ENCODE data around the gene C2CD2. TPM values are rescaled to one million over a fixed set of nuclear protein-coding genes. Genes with fewer than 3 reads are reported as not detected.

C2CD2 gene
- total and polyA plus RNA-seq, 3 donors from 2014 or later = 8.6 to 17.4 (median 13.2) TPM

DNA sequence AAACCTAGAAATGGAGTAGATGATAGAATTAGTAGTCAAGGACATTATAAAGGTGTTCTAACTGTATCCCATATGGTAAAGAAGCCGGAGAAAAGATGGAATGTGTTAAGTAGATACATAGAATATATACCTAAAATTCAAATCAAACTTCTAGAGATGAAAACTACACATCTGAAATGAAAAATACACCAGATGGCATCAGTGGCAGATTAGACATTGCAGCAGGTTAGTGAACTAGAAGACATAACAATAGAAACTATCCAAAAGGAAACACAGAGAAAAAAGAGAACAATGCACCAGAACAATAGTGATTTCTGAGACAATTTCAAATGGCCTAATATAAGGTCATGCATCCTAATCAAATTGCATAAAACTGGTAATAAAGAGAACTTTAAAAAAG, 29.4 kb upstream of the C2CD2 start:
- intact Hi-C loops (cut with DNase I; ENCODE audit: low total_unique reads) = no loop called here
- H3K4me1 ChIP-seq = no peaks in the 10 kb centered on the region
- no peaks in the 10 kb centered on the region for H3K36me3 ChIP-seq (ENCODE audit: low read depth, missing control alignments)
- no peak for DNase-seq
- H3K27me3 ChIP-seq = no peaks in the 10 kb centered on the region
- no peaks in the 10 kb centered on the region for H3K9me3 ChIP-seq
- 95 to 96% methylated on average over 1 of the region's 1 CpG for WGBS, 2 donors
- no peak overlapping the region for H3K27ac ChIP-seq
- H3K4me3 ChIP-seq = no peak overlapping the region
- TF ChIP-seq, protein P1, sequence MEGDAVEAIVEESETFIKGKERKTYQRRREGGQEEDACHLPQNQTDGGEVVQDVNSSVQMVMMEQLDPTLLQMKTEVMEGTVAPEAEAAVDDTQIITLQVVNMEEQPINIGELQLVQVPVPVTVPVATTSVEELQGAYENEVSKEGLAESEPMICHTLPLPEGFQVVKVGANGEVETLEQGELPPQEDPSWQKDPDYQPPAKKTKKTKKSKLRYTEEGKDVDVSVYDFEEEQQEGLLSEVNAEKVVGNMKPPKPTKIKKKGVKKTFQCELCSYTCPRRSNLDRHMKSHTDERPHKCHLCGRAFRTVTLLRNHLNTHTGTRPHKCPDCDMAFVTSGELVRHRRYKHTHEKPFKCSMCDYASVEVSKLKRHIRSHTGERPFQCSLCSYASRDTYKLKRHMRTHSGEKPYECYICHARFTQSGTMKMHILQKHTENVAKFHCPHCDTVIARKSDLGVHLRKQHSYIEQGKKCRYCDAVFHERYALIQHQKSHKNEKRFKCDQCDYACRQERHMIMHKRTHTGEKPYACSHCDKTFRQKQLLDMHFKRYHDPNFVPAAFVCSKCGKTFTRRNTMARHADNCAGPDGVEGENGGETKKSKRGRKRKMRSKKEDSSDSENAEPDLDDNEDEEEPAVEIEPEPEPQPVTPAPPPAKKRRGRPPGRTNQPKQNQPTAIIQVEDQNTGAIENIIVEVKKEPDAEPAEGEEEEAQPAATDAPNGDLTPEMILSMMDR (IDR thresholded peaks at IDR 0.05) = no peak
- no peak for TF ChIP-seq POLR2A (IDR thresholded peaks at IDR 0.05)

DNA sequence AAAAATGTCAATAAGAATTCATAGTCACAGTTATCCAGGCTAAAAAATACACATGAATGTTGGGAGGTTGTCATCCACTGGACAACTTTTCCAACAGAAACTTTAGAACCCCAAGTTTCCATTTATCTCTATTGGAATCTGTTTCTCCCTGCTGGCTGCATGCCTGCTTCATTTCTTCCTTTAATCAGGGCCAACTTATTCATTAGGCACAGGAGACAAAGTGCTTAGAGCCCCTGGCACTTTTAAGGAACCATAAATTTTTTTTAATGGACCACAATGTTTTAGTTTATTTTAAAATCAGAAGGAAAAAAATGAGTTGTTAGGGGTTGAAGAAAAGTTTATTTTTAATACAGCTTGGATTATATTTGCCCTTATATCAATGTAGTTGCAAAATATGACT, 26.7 kb upstream of the C2CD2 start:
- no peak for TF ChIP-seq POLR2A (IDR thresholded peaks at IDR 0.05)
- TF ChIP-seq, protein P1 (IDR thresholded peaks at IDR 0.05) = no peak
- H3K27me3 ChIP-seq = no peaks in the 10 kb centered on the region
- H3K27ac ChIP-seq = no peak overlapping the region
- no peak for DNase-seq
- H3K4me1 ChIP-seq = no peaks in the 10 kb centered on the region
- intact Hi-C loops (cut with DNase I; ENCODE audit: low total_unique reads) = no loop called here
- no peak overlapping the region for H3K4me3 ChIP-seq
- no peaks in the 10 kb centered on the region for H3K36me3 ChIP-seq (ENCODE audit: low read depth, missing control alignments)
- H3K9me3 ChIP-seq = no peaks in the 10 kb centered on the region

DNA sequence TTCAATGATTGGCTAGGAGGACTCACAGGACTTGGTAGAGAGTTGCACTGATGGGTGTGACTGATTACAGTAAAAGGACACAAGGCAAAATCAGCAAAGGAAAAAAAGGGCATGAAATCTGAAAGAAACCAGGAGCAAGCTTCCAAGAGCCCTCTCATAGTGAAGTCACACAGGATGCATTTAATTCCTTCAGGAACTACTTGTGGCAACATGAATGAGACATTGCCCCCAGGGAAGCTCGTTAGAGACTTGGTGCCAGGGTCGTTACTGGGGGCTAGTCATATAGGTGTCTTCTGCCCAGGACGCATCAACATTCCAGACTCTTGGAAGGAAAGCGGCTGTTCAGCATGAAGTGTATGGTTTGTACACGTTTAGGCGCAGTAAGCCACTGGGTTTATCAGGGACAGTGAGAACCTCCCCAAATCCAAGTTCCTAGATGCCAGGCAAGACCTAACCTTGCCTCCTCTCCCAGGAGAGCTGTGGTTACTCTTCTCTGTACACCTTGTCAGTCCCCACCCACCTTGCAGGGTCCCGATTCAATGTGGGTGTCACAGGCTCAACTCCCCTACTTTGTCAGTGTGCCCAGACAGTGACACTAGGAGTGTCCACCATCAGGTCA, 26.0 kb upstream of the C2CD2 start:
- Histone ChIP-seq H3K4me3 (no peak overlapping the region), H3K27ac (no peak overlapping the region), H3K4me1 (no peaks in the 10 kb centered on the region), H3K27me3 (no peaks in the 10 kb centered on the region), H3K9me3 (no peaks in the 10 kb centered on the region), H3K36me3 (ENCODE audit: low read depth, missing control alignments) (no peaks in the 10 kb centered on the region)
- 87 to 89% methylated on average over 7 of the region's 7 CpGs for WGBS, 2 donors
- intact Hi-C loops (cut with DNase I; ENCODE audit: low total_unique reads) = no loop called here
- TF ChIP-seq, protein P1 (IDR thresholded peaks at IDR 0.05) = no peak
- TF ChIP-seq POLR2A (IDR thresholded peaks at IDR 0.05) = no peak
- DNase-seq = no peak

DNA sequence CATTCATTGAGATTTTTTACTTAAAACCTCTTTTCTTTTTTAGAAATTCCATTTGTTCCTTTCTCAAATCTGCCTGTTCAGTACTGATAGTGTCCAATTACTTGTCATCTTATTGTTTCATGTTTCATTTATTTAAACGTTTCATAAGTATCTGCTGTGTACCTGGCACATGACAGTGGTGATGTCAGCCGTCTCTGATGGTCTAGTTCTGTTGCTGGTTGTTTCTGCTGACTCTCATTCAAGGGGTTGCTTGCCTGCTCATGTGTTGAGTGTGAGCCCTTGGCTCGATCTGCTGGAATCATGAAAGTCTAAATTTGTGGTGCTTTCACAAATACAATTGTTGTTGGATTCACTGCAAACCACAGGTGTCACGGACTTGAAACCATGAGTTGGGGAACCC, 25.5 kb upstream of the C2CD2 start:
- H3K4me3 ChIP-seq = no peak overlapping the region
- H3K27me3 ChIP-seq = no peaks in the 10 kb centered on the region
- TF ChIP-seq POLR2A (IDR thresholded peaks at IDR 0.05) = no peak
- TF ChIP-seq, protein P1 (IDR thresholded peaks at IDR 0.05) = no peak
- no peaks in the 10 kb centered on the region for H3K9me3 ChIP-seq
- intact Hi-C loops (cut with DNase I; ENCODE audit: low total_unique reads) = no loop called here
- H3K27ac ChIP-seq = no peak overlapping the region
- no peaks in the 10 kb centered on the region for H3K36me3 ChIP-seq (ENCODE audit: low read depth, missing control alignments)
- no peaks in the 10 kb centered on the region for H3K4me1 ChIP-seq
- DNase-seq = no peak
- 62 to 90% methylated on average over 4 of the region's 4 CpGs for WGBS, 2 donors
